ENCODE results near the gene SIGLEC10.
"Not testable (repeated sequence)": the region's sequence is repeated elsewhere in the genome, so short reads cannot be mapped to it uniquely, and the experiment has no call there.

SIGLEC10 gene

GRCh38 chr19:51439021-51439465, 21.6 kb upstream of the SIGLEC10 start:
- DNase-seq (ENCODE audit: low read depth): no peak

DNA sequence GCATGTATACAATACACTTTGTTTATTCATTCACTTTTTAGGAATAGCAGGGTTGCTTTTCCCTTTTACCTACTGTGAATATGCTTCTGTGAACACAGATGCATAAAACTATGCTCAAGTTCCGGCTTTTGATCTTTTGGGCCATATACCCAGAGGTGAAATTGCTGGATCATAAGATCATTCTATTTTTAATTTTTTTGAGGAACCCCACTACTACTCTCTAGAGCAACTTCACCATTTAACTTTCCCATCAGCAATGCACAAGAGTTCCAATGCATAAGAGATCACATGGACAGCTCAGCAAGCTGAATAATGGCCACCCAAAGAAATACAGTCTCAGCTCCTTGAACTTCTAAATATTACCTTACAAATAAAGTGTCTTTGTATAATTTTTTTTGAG, 17.0 kb upstream of the SIGLEC10 start:
- no peak for DNase-seq (ENCODE audit: low read depth)

GRCh38 chr19:51433043-51433442, 15.6 kb upstream of the SIGLEC10 start:
- DNase-seq (ENCODE audit: low read depth): no peak

DNA sequence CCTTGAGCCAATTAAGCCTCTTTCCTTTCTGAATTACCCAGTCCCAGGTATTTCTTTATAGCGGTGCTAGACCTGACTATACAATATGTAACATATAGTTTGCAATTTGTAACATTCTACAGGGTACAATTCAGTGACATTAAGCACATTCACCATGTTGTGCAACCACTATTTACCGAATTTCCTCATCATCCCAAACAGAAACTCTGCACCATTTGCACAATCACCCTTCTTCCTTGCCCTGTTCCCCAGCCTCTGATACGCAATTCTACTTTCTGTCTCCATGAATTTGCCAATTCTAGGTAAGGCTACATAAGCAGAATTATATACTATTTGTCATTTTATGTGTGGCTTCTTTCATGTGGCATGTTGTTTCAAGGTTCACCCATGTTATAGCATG, 13.7 kb upstream of the SIGLEC10 start:
- DNase-seq (ENCODE audit: low read depth): no peak

DNA sequence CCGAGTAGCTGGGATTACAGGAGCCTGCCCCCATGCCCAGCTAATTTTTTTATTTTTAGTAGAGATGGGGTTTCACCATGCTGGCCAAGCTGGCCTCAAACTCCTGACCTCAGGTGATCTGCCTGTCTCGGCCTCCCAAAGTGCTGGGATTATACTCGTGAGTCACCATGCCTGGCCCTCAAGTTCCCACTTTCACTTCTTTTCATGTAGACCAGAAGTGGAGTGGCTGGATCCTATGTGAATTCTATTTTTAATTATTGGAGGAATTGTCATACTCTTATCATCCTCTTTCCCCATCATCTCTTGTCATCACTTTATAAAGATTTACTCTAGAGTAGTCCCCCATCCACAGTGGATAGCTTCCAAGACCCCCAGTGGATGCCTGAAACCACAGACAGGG, 12.8 kb upstream of the SIGLEC10 start:
- DNase-seq (ENCODE audit: low read depth): no peak

GRCh38 chr19:51427201-51427600, 9.8 kb upstream of the SIGLEC10 start:
- DNase-seq (ENCODE audit: low read depth): no peak

GRCh38 chr19:51422053-51422448, 4.6 kb upstream of the SIGLEC10 start:
- peak; percentile 90 for DNase-seq (ENCODE audit: low read depth)

DNA sequence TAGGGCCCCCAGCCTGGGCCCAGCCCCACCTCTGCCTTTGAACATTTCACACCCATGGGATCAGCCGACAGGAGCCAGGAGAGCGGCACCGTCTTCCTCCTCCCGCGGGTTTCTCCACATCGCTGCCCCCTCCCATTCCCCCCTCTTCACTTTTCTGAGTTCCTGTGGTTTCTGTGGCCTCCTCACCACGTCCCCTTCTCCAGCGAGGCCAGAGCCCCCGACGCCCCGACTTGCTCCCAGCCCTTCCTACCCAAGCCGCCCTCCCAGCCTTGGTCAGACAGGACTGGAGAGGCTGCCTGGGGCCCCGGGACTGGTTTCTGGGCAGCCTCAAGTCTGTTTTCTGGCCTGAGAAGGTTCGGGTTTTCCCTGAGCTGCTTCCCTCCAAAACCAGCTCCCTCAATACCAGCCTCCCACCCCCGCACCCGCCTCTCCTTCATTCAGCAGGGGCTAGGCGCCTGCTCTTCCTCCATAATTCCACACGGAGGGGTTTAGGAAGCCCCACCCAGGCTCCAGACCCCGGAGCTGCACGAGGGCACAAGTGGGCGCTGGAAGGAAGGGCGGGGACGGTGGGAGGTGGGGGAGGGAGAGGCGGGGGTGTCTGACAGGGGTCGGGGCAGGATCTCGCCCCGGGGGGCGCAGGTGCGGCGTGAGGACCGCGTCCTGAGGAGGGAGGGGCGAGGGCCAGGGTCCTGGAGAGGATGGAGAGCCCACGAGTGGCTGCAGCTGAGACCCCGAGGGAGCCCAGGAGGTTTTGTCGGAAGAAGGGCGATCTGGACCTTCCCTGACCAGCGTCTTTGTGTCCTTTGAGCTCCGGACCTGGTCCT, 4.0 kb upstream of the SIGLEC10 start:
- DNase-seq (ENCODE audit: low read depth): no peak

- not testable (repeated sequence) for DNase-seq (ENCODE audit: low read depth)
Observed at GRCh38 chr19:51420511-51420910, 3.1 kb upstream of the SIGLEC10 start.

DNA sequence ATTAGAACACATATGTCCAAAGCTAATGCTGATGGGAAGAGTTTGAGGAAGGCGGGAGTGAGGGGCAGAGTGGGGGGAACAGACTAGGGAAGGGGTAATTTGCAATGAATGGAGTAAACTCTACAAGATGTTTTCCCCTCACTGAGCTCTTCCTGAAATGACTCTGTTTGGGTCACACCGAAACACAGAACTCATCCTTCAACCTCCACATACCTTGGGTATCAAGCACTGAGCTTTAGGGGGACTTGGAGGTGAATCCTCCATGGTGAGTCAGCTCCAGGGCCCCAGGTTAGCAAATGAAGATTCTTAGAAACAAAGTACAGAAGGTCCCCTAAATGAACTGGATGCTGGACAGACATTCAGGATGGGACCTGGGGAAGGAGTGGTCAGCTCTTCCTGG, 1.3 kb upstream of the SIGLEC10 start:
- DNase-seq (ENCODE audit: low read depth): no peak

DNA sequence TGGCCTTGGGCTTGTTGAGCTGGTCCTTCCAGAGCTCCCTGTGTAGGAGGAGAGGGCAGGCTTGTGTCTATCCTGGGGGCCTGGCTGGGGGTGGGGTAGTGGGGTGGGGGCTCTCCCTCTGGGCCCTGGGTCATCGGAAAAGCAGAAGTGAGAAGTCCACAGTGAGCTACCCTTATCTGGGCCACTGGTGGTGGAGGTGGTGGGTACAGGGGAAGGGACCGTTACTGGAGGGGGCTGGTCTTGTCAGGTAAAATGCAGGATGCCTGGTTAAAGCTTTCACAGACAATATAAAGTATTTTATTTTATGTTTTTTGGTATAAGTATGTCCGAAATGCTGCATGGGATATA, 342 bp upstream of the SIGLEC10 start:
- DNase-seq (ENCODE audit: low read depth): no peak

DNA sequence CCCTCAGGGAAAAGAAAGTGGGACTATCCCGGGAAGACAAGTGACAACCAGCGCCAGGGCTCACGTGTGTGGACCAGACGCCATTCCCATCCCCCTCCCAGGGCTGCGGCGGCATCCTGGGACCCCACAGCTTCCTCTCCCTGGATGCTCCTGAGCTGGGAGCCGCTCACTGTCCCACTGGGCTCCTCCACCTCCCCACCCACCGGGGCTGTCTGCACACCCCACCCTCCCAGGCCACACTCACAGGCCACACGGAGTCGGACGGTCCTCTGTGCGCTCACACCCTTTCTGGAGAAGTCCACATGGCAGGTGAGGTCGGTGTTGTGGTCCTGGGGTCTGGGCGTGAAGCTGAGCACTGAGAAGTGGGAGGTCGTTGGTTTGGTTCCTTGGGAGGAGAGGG, 1.0 kb downstream of the SIGLEC10 start:
- DNase-seq (ENCODE audit: low read depth): not testable (repeated sequence)

- no peak for DNase-seq (ENCODE audit: low read depth)
Observed at GRCh38 chr19:51415187-51415586, 2.3 kb downstream of the SIGLEC10 start.

DNA sequence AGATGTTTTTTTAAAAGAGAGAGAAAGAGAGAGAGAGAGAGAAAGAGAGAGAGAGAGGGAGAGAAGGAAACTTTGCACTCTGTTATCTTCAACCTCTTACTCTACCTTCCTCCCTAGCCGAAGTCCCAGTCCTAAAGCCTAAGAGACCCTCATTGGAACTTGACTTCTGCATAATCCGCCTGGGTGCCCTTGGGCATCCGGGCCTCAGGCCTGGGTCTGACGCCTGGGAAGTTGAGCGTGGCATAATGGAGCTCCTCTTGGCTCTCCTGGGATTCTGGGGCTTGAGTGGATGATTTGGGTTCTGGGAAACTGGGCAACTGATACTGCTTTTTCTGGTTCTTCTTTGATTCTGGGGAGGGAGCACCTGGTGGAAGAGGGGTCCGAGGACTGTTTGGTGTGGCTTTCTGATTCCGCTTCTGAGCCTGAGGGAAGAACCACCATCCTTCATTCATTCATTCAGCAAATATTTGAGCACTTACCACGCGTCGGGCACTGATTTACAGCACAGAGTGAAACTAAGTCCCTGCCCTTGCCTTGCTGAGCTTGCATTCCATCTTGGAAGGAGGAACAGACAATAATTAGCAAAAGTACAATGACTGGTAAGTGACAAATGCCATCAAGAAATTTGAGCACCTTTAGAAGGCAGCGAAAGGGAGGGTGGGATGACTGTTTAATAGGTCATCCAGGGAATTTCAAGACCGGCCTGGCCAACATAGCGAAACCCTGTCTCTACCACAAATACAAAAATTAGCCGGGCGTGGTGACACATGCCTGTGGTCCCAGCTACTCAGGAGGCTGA, 6.3 kb downstream of the SIGLEC10 start:
- DNase-seq (ENCODE audit: low read depth): no peak

GRCh38 chr19:51407511-51408131, 9.8 kb downstream of the SIGLEC10 start:
- DNase-seq (ENCODE audit: low read depth): no peak

- no peak for DNase-seq (ENCODE audit: low read depth)
Observed at GRCh38 chr19:51402117-51402516, 15.3 kb downstream of the SIGLEC10 start.

- not testable (repeated sequence) for DNase-seq (ENCODE audit: low read depth)
Observed at GRCh38 chr19:51399936-51400335, 17.5 kb downstream of the SIGLEC10 start.

DNA sequence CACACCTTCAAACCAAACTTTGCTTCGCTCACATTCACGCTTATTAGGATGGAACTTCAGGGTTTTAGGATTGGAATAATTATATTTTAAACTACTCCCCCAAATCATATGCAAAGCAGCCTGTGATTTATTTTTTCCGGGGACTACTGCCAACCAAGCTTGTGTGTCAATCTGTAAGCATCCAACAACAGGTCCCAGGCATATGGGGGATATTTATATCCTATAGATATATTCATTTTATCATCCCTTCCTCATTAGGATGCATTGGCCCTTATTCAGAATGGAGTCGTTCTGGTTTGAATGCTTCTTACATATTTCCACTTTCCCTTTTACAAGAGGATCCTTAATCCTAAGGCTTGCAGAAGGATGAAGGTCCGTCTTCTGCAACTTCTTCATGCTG, 18.2 kb downstream of the SIGLEC10 start:
- DNase-seq (ENCODE audit: low read depth): no peak

GRCh38 chr19:51398096-51398704, 19.2 kb downstream of the SIGLEC10 start:
- no peak for DNase-seq (ENCODE audit: low read depth)

GRCh38 chr19:51397453-51397852, 20.0 kb downstream of the SIGLEC10 start:
- DNase-seq (ENCODE audit: low read depth): not testable (repeated sequence)

DNA sequence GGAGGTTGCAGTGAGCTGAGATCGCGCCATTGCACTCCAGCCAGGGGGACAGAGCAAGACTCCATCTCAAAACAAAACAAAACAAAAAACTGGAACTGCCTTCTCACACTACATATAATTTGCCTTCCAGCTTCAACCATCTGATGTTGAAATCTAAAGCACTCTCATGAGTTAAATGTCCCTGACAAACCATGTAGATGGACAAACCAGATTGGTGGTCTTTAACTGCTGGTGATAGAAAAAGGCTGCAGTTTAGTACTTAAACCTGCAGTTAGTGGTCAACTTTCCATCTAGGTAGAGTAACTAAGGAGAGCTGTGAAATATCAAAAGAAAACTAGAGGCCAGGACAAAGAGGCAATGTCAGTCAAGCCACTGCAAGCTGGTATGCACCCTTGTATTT, 21.3 kb downstream of the SIGLEC10 start:
- no peak for DNase-seq (ENCODE audit: low read depth)

- peak; percentile 94 for DNase-seq (ENCODE audit: low read depth)
Observed at GRCh38 chr19:51394050-51394836, 23.2 kb downstream of the SIGLEC10 start.
